Calu3 (cell line): ENCODE data around the gene SNTG2. TPM values are rescaled to one million over a fixed set of nuclear protein-coding genes. Genes with fewer than 3 reads are reported as not detected.

ENCODE experiments used
- BruUV-seq: library from RNA; stranded (reverse); fragments of 400-500 nt; replicated peaks from 2 replicates; lab custom pipeline; 2021; lab: Mats Ljungman, UMichigan
- CTCF ChIA-PET: fragments of 300-600 bp; sonication (Branson Sonifier 250); formaldehyde crosslinking; loops from one replicate; lab custom pipeline; 2022; ENCODE audit warnings: antibody characterized with exemption; lab: Charles Lee
- DNase-seq: peaks from one replicate; pipeline ENCODE4 v3.0.0; 2022
- H3K27ac Mint-ChIP-seq: one replicate; pipeline ENCODE4 v1.8.0; 2022; ENCODE audit warnings: mixed read lengths; ENCODE audit not compliant: unreplicated experiment
- H3K27me3 Mint-ChIP-seq: one replicate; pipeline ENCODE4 v1.8.0; 2022; ENCODE audit warnings: mixed read lengths; ENCODE audit not compliant: unreplicated experiment
- H3K36me3 Mint-ChIP-seq: one replicate; pipeline ENCODE4 v1.8.0; 2022; ENCODE audit warnings: mild to moderate bottlenecking, moderate library complexity, mixed read lengths; ENCODE audit not compliant: insufficient read depth, unreplicated experiment
- H3K4me1 Mint-ChIP-seq: one replicate; pipeline ENCODE4 v1.8.0; 2022; ENCODE audit warnings: mild to moderate bottlenecking, low read depth, mixed read lengths; ENCODE audit not compliant: unreplicated experiment
- H3K4me3 Mint-ChIP-seq: one replicate; pipeline ENCODE4 v1.8.0; 2022; ENCODE audit warnings: mild to moderate bottlenecking, low read depth, moderate library complexity, mixed read lengths; ENCODE audit not compliant: unreplicated experiment
- H3K9me3 Mint-ChIP-seq: one replicate; pipeline ENCODE4 v1.8.0; 2022; ENCODE audit warnings: low read depth, mixed read lengths; ENCODE audit not compliant: unreplicated experiment
- CTCF ChIP-seq: fragments of 200-600 bp; IDR thresholded peaks from one replicate; pipeline ENCODE4 v1.8.0; 2022; ENCODE audit warnings: antibody characterized with exemption; ENCODE audit not compliant: unreplicated experiment
- intact Hi-C: fragments of 100-400 bp; cut with micrococcal nuclease; formaldehyde crosslinking; loops from one replicate; pipeline ENCODE4 v1.10.0; 2022; ENCODE audit not compliant: unreplicated experiment
- total RNA-seq: library from RNA; stranded (reverse); gene quantifications from 2 replicates; pipeline ENCODE4 v1.2.3, GENCODE V29; 2022

SNTG2 gene
- total RNA-seq, 1 experiment from 2014 or later = not detected

- no peaks in the 10 kb centered on the region for H3K4me1 Mint-ChIP-seq
These were observed 212.3 kb downstream of the SNTG2 start for GRCh38 chr2:1162768-1163584.

GRCh38 chr2:1166976-1167375 is 216.3 kb downstream of the SNTG2 start:
- TF ChIP-seq CTCF = no peak
- no peaks in the 10 kb centered on the region for H3K4me1 Mint-ChIP-seq
- no peaks in the 10 kb centered on the region for H3K36me3 Mint-ChIP-seq
- no TSS peak for BruUV-seq
- intact Hi-C loops = no loop called here
- DNase-seq = no peak
- H3K27me3 Mint-ChIP-seq = no peaks in the 10 kb centered on the region
- H3K27ac Mint-ChIP-seq = no peak overlapping the region
- peaks cover 30% of the 10 kb centered on the region for H3K9me3 Mint-ChIP-seq
- CTCF ChIA-PET = no interaction called here
- no peak overlapping the region for H3K4me3 Mint-ChIP-seq

More at GRCh38 chr2:1162768-1163584, 212.3 kb downstream of the SNTG2 start:
- peaks cover 25% of the 10 kb centered on the region for H3K9me3 Mint-ChIP-seq
- H3K27me3 Mint-ChIP-seq = no peaks in the 10 kb centered on the region
- DNase-seq = no peak
- H3K36me3 Mint-ChIP-seq = no peaks in the 10 kb centered on the region
- no peak overlapping the region for H3K4me3 Mint-ChIP-seq
- CTCF ChIA-PET = no interaction called here
- H3K27ac Mint-ChIP-seq = no peak overlapping the region
- intact Hi-C loops = no loop called here
- no TSS peak for BruUV-seq
- no peak for TF ChIP-seq CTCF

GRCh38 chr2:1168846-1169245 is 218.2 kb downstream of the SNTG2 start:
- H3K4me1 Mint-ChIP-seq = no peaks in the 10 kb centered on the region
- no peaks in the 10 kb centered on the region for H3K27me3 Mint-ChIP-seq
- intact Hi-C loops = no loop called here
- CTCF ChIA-PET = no interaction called here
- DNase-seq = no peak
- H3K9me3 Mint-ChIP-seq = peaks cover 17% of the 10 kb centered on the region
- H3K36me3 Mint-ChIP-seq = no peaks in the 10 kb centered on the region
- no peak overlapping the region for H3K27ac Mint-ChIP-seq
- no TSS peak for BruUV-seq
- TF ChIP-seq CTCF = no peak
- no peak overlapping the region for H3K4me3 Mint-ChIP-seq

- Mint-ChIP-seq H3K27ac (no peak overlapping the region), H3K36me3 (no peaks in the 10 kb centered on the region), H3K4me3 (no peak overlapping the region), H3K4me1 (no peaks in the 10 kb centered on the region), H3K27me3 (no peaks in the 10 kb centered on the region), H3K9me3 (peaks cover 12% of the 10 kb centered on the region)
- intact Hi-C loops = no loop called here
- TF ChIP-seq CTCF = no peak
- no peak for DNase-seq
- no TSS peak for BruUV-seq
- CTCF ChIA-PET = no interaction called here
These were observed 218.8 kb downstream of the SNTG2 start for GRCh38 chr2:1169291-1169949.
